WI38 (cell line): ENCODE data around the gene HSPBP1.
A peak's percentile ranks its signal among the peaks of the same experiment; 100 is the strongest.

ENCODE experiments used
- H3K4me3 ChIP-seq: 2 replicates; pipeline ENCODE4 v1.5.1; 2011; ENCODE audit warnings: low read depth, mild to moderate bottlenecking, control low read depth, low read length
- TF ChIP-seq, protein P1 (sequence below): IDR thresholded peaks from 2 replicates; pipeline ENCODE4 v1.5.1; 2012; ENCODE audit warnings: low read depth, mild to moderate bottlenecking, control low read depth, low read length

HSPBP1 gene

GRCh38 chr19:55264531-55264930 lies 15.4 kb downstream of the HSPBP1 start:
- TF ChIP-seq, protein P1, sequence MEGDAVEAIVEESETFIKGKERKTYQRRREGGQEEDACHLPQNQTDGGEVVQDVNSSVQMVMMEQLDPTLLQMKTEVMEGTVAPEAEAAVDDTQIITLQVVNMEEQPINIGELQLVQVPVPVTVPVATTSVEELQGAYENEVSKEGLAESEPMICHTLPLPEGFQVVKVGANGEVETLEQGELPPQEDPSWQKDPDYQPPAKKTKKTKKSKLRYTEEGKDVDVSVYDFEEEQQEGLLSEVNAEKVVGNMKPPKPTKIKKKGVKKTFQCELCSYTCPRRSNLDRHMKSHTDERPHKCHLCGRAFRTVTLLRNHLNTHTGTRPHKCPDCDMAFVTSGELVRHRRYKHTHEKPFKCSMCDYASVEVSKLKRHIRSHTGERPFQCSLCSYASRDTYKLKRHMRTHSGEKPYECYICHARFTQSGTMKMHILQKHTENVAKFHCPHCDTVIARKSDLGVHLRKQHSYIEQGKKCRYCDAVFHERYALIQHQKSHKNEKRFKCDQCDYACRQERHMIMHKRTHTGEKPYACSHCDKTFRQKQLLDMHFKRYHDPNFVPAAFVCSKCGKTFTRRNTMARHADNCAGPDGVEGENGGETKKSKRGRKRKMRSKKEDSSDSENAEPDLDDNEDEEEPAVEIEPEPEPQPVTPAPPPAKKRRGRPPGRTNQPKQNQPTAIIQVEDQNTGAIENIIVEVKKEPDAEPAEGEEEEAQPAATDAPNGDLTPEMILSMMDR = no peak
- H3K4me3 ChIP-seq = no peak overlapping the region

GRCh38 chr19:55262359-55262758 lies 17.6 kb downstream of the HSPBP1 start:
- no peak overlapping the region for H3K4me3 ChIP-seq
- TF ChIP-seq, protein P1 = no peak

- no peak overlapping the region for H3K4me3 ChIP-seq
- TF ChIP-seq, protein P1 = no peak
These were observed 18.2 kb downstream of the HSPBP1 start for GRCh38 chr19:55261671-55262126.

DNA sequence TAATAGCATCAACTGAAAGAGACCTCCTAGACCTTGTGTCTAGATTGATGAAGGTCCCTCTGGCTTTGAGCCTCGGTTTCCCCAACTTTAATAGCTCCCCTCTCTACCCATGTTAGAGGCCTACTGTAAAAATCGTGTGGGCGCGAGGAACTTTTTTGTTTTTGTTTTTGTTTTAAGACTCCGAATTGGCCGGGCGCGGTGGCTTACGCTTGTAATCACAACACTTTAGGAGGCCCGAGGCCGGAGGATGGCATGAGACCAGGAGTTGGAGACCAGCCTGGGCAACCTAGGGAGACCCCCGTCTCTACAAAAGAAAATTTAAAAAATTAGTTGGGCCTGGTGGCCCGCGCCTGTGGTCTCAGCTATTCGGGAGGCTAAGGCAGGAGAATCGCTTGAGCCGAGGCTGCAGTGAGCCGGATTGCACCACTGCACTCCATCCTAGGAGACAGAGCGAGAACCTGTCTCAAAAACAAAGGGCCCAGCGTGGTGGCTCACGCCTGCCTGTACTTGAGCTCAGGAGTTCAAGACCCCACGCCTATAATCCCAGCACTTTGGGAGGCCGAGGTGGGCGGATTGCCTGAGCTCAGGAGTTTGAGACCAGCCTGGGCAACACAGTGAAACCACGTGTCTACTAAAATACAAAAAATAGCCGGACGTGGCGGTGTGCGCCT lies 20.2 kb downstream of the HSPBP1 start:
- TF ChIP-seq, protein P1 = no peak
- peak overlapping the region; percentile 50 for H3K4me3 ChIP-seq

GRCh38 chr19:55258828-55259539 lies 20.9 kb downstream of the HSPBP1 start, which contains the start of gene PPP6R1:
TSS of gene PPP6R1 (minus strand) at chr19:55259017. CDS start at chr19:55247103, 11,914 bp downstream.
- TF ChIP-seq, protein P1 = no peak
- peak within 1 kb of the TSS; percentile 74 for H3K4me3 ChIP-seq

- TF ChIP-seq, protein P1 = no peak
- peak overlapping the region; percentile 74 for H3K4me3 ChIP-seq
These were observed 21.5 kb downstream of the HSPBP1 start for GRCh38 chr19:55258476-55258827.
